Measurements from ENCODE around the gene ZNF506.
"Not testable (repeated sequence)": the region's sequence is repeated elsewhere in the genome, so short reads cannot be mapped to it uniquely, and the experiment has no call there.

Gene ZNF506

GRCh38 chr19:19745496-19746285, 75.9 kb downstream of the ZNF506 start:
- no peak for DNase-seq (ENCODE audit: low read depth in 2 of 2)

GRCh38 chr19:19744641-19745040, 76.9 kb downstream of the ZNF506 start:
- DNase-seq (ENCODE audit: low read depth in 2 of 2) = no peak

- not testable (repeated sequence) for DNase-seq (ENCODE audit: low read depth in 2 of 2)
Measured at GRCh38 chr19:19743921-19744320, 77.6 kb downstream of the ZNF506 start.

- no peak for DNase-seq (ENCODE audit: low read depth in 2 of 2)
Measured at GRCh38 chr19:19743176-19743575, 78.4 kb downstream of the ZNF506 start.

GRCh38 chr19:19742773-19743172, 78.8 kb downstream of the ZNF506 start:
- no peak for DNase-seq (ENCODE audit: low read depth in 2 of 2)

Measured in activated CD4-positive, alpha-beta T cell treated with anti-CD3 and anti-CD28 coated beads for 24 hours (primary cell).